Measurements from ENCODE around the gene TACR2. TPM values are rescaled to one million over a fixed set of nuclear protein-coding genes. Genes with fewer than 3 reads are reported as not detected.

Gene TACR2
- total and polyA plus RNA-seq, 2 of the 13 experiments (the other 11 are each of a cell fraction or from before 2014, with no cell fraction given): 0.04 TPM; not detected in 1

- TF ChIP-seq GMEB2 (CRISPR knock-in tag; IDR thresholded peaks at IDR 0.05; ENCODE audit: low read depth) (no peak), ZNF207 (IDR thresholded peaks at IDR 0.05; ENCODE audit: borderline replicate concordance) (no peak), NCOR1 (IDR thresholded peaks at IDR 0.05; ENCODE audit: borderline replicate concordance, low read length) (no peak), ZNF678 (CRISPR knock-in tag; IDR thresholded peaks at IDR 0.05) (no peak), CREBL2 (CRISPR knock-in tag; IDR thresholded peaks at IDR 0.05; ENCODE audit: borderline replicate concordance) (no peak), ZNF33A (CRISPR knock-in tag; IDR thresholded peaks at IDR 0.05; ENCODE audit: borderline replicate concordance) (no peak)
- TF ChIP-seq, protein P1, sequence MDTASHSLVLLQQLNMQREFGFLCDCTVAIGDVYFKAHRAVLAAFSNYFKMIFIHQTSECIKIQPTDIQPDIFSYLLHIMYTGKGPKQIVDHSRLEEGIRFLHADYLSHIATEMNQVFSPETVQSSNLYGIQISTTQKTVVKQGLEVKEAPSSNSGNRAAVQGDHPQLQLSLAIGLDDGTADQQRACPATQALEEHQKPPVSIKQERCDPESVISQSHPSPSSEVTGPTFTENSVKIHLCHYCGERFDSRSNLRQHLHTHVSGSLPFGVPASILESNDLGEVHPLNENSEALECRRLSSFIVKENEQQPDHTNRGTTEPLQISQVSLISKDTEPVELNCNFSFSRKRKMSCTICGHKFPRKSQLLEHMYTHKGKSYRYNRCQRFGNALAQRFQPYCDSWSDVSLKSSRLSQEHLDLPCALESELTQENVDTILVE (CRISPR knock-in tag; IDR thresholded peaks at IDR 0.05): peak; percentile 82
- TF ChIP-seq, protein P2, sequence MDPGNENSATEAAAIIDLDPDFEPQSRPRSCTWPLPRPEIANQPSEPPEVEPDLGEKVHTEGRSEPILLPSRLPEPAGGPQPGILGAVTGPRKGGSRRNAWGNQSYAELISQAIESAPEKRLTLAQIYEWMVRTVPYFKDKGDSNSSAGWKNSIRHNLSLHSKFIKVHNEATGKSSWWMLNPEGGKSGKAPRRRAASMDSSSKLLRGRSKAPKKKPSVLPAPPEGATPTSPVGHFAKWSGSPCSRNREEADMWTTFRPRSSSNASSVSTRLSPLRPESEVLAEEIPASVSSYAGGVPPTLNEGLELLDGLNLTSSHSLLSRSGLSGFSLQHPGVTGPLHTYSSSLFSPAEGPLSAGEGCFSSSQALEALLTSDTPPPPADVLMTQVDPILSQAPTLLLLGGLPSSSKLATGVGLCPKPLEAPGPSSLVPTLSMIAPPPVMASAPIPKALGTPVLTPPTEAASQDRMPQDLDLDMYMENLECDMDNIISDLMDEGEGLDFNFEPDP (CRISPR knock-in tag; conservative IDR thresholded peaks at IDR 0.05): no peak
- TF ChIP-seq, protein P3, sequence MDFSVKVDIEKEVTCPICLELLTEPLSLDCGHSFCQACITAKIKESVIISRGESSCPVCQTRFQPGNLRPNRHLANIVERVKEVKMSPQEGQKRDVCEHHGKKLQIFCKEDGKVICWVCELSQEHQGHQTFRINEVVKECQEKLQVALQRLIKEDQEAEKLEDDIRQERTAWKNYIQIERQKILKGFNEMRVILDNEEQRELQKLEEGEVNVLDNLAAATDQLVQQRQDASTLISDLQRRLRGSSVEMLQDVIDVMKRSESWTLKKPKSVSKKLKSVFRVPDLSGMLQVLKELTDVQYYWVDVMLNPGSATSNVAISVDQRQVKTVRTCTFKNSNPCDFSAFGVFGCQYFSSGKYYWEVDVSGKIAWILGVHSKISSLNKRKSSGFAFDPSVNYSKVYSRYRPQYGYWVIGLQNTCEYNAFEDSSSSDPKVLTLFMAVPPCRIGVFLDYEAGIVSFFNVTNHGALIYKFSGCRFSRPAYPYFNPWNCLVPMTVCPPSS (IDR thresholded peaks at IDR 0.05): no peak
- TF ChIP-seq, protein P4, sequence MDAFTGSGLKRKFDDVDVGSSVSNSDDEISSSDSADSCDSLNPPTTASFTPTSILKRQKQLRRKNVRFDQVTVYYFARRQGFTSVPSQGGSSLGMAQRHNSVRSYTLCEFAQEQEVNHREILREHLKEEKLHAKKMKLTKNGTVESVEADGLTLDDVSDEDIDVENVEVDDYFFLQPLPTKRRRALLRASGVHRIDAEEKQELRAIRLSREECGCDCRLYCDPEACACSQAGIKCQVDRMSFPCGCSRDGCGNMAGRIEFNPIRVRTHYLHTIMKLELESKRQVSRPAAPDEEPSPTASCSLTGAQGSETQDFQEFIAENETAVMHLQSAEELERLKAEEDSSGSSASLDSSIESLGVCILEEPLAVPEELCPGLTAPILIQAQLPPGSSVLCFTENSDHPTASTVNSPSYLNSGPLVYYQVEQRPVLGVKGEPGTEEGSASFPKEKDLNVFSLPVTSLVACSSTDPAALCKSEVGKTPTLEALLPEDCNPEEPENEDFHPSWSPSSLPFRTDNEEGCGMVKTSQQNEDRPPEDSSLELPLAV (CRISPR knock-in tag; conservative IDR thresholded peaks at IDR 0.05; ENCODE audit: low read depth): no peak
Measured at GRCh38 chr10:69425511-69426298, 9.0 kb upstream of the TACR2 start (continued).

Data from HepG2 (cell line).